Nucleus accumbens (tissue), 56 donors: ENCODE measurements around the gene GNA12.

ENCODE experiments used
- DNase-seq, 56 donors: peaks; one replicate each; lab custom pipeline; 2025; lab: John Stamatoyannopoulos, UW

The GNA12 gene

GRCh38 chr7:2844153-2845033 lies at the start of gene GNA12:
GNA12 (minus strand) TSS chr7:2844308; CDS start chr7:2844161, 147 bp downstream.
- DNase-seq: peak; percentile 68 to 99 (median 97)

DNA sequence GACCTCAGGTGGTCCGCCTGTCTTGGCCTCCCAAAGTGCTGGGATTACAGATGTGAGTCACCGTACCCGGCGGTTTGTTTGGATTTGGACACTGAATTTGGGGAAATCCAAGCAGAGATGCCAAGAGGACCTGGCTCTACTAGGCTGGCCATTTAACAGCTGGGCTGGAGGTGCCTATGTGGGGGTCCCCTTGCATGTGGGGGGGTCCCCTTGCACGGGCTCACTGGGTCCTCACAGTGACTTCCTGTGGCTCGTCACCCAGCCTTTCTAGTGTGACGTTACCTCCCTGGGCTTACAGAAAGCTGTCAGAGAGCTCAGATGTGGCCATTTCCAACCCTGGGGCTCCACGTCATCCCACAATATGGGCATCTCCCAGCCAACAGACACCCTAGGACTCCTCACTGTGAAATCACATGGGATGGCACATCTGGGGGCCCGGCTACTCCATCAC lies 49.3 kb upstream of the GNA12 start:
- DNase-seq: no peak

GRCh38 chr7:2892549-2892948 lies 48.4 kb upstream of the GNA12 start:
- DNase-seq: no peak

DNA sequence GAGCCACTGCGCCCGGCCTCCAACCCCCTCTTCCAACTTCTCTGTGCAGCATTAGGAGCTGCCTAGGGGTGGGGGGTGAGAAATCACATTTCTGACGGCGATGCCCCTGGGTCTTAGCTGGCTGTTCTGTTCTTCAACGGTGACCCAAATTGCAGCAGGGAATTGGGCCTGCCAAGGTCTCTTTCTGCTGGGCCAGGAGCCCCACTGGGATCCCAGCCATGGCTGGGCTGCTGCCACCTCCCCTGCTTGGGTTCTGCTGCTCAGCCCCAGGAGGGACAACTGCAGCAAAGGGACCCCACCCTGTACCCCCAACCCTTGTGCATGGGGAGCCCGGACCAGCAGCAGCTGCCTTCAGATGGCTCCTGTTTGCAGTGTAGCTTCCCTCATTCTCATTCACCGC lies 43.7 kb upstream of the GNA12 start:
- peak in 9 of 56 donors; percentile 7 to 45 (median 13) for DNase-seq

DNA sequence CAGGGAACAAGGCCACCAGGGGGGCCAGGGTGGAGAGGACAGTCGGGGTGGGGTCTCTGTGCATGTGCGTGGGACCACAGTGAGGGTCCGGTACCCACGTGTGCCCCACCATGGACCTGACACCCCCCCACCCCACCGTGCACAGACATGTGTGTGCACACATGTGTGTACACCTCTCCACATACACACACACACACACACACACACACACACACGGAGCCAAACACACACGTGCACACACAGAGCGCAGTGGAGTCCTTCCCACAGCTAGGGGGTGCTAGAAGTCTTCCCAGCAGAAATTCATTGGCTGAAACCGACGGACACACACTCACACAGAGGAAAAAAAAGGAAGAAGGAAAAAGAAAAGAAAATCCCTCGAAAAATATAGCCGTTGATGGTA lies 42.8 kb upstream of the GNA12 start:
- peak in 14 of 56 donors; percentile 3 to 44 (median 15) for DNase-seq

DNA sequence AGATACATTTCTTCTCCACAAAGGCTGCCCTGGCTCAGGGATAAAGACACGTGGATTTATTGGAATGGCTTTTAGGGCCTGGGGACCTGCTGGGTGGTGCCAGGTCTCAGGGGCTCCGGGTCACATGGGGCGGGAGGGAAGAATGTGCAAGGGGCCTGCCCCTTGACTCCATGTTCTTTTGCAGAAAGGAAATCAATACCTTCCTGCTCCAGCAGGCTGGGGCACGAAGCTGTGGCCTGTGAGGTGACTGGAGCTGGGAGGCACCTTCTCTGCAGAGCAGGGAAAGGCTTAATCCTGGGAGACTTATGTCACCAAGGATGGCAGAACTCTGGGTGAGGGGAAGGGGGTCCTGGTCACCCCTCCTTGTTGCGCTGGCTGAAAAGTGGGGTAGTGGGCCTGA lies 42.3 kb upstream of the GNA12 start:
- no peak for DNase-seq

DNA sequence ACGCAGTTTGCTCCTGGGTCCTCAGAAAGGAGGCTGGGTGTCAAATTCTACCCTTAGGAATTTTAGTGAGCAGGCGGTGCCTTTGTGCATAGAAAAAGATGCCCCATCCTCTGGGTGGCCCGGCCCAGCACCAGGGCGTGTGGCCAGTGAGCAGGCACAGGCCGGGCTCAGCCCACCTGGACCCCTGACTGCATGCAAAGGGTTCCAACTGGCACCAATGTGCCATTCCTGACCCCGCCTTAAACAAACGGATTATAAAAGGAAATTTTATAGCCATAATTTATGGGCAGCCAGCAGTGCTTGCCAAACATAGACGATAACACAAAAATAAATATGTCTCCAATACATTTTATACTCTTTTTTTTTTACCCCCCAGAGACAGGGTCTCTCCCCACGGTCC lies 40.1 kb upstream of the GNA12 start:
- DNase-seq: no peak

DNA sequence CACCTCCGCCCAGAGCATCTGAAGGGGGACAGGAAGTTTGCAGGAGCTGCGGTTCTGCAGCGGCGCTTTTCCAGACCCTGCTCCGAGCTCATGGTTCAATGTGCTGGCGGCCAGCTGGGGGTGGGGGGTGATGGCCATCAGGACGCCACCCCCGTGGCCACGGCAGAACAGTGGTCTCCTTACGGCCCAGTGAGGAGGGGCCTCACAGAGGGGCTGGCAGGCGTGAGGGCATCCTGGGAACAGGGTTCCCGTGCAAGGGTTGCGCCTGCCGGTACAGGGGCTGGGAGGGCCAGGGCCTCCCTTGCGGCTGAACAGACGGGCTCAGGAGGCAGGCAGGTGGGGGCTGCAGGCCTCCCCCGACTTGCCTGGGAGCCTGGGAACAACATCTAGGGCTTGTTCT lies 39.0 kb upstream of the GNA12 start:
- no peak for DNase-seq

GRCh38 chr7:2882111-2882510 lies 38.0 kb upstream of the GNA12 start:
- no peak for DNase-seq

GRCh38 chr7:2880874-2881533 lies 36.9 kb upstream of the GNA12 start:
- no peak for DNase-seq

DNA sequence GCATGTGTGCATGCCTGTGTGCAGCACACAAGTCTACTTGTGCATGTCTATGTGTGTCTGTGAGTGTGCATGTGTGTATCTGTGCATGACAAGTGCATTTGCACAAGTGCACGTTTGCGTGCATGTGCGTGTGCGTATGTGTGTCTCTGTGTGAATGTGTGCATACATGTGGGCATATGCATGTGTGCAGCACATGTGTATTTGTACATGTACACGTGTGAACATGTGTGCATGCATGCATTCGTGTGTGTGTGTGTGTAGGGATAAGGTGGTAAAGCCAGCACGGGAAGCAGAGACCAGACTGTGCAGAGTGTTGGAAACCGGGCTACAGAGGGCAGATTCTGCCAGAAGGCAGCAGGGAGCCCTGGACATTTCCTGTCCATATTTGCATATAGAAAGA lies 35.9 kb upstream of the GNA12 start:
- DNase-seq: no peak

- no peak for DNase-seq
Measured at GRCh38 chr7:2879354-2879753, 35.2 kb upstream of the GNA12 start.

- DNase-seq: no peak
Measured at GRCh38 chr7:2878306-2878705, 34.2 kb upstream of the GNA12 start.

GRCh38 chr7:2876031-2876731 lies 32.1 kb upstream of the GNA12 start:
- DNase-seq: peak in 1 of 56 donors; percentile 7

DNA sequence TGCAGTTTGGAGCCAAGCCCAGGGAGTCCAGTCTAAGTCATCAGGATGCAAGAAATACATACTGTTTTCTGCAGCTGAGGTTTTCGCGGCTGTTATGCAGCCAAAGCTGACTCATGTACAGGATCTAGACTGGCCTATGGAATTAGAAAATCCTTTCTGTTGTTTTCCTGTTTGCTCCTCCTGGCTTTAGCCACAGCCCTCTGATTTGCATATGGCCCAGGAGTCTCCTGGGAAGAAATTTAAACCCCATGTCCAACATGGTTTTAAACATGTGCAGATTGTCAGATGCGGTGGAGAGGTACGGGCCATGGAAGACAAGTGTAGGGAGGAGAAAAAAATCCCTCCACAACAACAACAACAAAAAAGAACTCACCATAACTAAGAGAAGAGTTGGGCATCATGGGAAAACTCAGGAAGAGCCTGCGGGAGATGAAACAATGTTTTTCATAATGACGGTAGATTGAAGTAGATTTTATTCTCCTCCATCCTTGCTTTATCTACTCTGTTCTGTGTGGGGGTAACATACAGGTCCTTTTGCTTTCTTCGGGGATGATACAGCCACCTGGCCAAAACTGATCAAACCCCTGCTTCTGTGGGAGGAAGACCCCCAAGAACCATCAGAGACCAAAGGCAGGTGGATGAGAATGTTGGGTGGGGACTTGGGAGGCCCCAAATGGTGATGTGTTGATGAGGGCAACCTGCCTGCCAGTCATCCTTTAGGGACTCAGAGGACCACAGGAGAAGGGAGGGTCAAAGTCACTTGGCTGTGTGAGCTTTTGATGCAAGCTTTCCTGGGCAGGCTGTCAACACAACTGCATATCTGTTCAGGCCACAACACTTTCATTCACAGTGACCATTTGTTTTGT lies 29.8 kb upstream of the GNA12 start:
- DNase-seq: no peak

GRCh38 chr7:2873146-2873545 lies 29.0 kb upstream of the GNA12 start:
- DNase-seq: no peak

DNA sequence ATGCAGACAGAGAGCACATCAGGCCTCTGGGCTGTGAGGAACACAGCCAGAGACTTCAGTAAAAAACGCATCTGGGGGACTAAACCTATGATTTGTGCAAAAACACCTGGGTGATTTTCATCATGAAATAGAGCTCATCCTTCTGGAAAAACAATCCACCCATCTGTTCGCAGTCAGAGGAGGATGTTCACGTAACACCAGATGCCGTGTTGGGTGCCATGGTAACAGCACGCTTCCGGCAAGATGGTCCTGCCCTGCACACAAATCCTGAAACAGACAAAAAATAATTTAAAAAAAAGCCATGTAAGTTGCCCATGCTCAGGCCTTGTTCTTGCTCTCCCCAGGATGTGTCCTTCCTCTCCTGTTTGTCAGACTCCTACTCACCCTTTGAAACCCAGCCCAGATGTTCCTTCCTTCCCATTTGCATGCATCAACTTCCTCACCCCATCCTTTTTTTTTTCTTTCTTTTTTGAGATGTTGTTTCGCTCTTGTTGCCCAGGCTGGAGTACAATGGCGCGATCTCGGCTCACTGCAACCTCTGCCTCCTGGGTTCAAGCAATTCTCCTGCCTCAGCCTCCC lies 28.3 kb upstream of the GNA12 start:
- DNase-seq: peak in 2 of 56 donors; percentile 6 to 20

DNA sequence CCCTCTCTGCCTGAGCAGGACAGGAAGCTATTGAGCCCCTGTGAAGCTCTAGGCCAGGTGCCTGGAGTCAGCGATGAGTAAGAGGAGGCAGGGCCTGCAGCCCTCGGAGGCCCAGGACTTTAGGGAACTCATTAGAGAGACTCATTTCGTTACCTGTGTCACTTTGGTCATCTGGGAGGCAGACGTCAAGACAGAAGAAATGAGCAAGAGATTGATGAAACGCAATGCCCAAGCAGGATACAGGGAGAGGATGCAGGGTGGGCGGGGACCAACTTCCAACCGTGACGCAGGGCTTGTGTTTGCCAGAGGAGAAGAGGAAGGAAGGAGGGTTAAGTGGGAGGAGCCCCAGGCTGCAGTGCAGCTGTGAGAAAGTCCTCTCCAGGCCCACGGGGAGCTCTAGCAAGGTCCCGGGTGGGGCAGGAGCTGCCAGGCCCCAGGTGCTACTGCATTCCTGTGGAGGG lies 26.4 kb upstream of the GNA12 start:
- DNase-seq: peak in 5 of 56 donors; percentile 3 to 25 (median 11)

DNA sequence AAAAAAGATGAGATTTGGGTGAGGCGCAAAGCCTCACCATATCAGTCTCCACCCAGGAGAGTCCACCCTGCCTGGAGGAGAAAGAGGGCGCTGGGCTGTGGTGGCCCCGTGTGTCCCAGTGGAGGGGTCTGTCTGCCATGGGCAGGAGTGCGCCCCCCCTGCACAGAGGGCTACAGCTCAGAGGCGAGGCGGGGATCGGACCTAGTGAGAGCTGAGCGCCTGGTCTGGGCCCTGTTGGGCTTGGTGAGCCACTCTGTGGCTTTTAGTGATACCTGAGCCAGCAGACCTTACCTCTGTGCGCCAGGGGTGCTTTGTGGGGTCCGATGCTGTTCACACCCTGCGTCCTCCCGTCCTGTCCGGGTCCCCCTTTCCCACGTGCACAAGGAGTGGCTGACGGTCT lies 25.9 kb upstream of the GNA12 start:
- no peak for DNase-seq

GRCh38 chr7:2866601-2867000 lies 22.5 kb upstream of the GNA12 start:
- DNase-seq: no peak
